Osteoblast (primary cell): ENCODE results near the gene KLRC3. TPM values are rescaled to one million over a fixed set of nuclear protein-coding genes. Genes with fewer than 3 reads are reported as not detected.
A peak's percentile ranks its signal among the peaks of the same experiment; 100 is the strongest.
"Not testable (repeated sequence)": the region's sequence is repeated elsewhere in the genome, so short reads cannot be mapped to it uniquely, and the experiment has no call there.

Experiments used
- DNase-seq: peaks from one replicate; pipeline ENCODE4 v3.0.0; 2011; ENCODE audit warnings: low spot score, mixed read lengths; ENCODE audit not compliant: insufficient read length; ENCODE audit errors: missing footprints
- H2AFZ ChIP-seq: 2 replicates; pipeline ENCODE4 v1.6.0; 2011; ENCODE audit warnings: mild to moderate bottlenecking, low read length
- H3K27ac ChIP-seq: 2 replicates; pipeline ENCODE4 v1.5.1; 2011; ENCODE audit warnings: mild to moderate bottlenecking, low read depth, low read length, moderate library complexity
- H3K27me3 ChIP-seq: 2 replicates; pipeline ENCODE4 v1.6.0; 2012; ENCODE audit warnings: mild to moderate bottlenecking, control low read depth, inconsistent platforms, low read length, moderate library complexity; ENCODE audit not compliant: insufficient read depth
- H3K36me3 ChIP-seq: 2 replicates; pipeline ENCODE4 v1.5.1; 2011; ENCODE audit warnings: mild to moderate bottlenecking, low read length, control low read depth, moderate library complexity; ENCODE audit not compliant: insufficient read depth
- H3K4me1 ChIP-seq: 2 replicates; pipeline ENCODE4 v1.5.1; 2011; ENCODE audit warnings: mild to moderate bottlenecking, low read length, control low read depth, moderate library complexity; ENCODE audit not compliant: insufficient read depth
- H3K4me2 ChIP-seq: 2 replicates; pipeline ENCODE4 v1.6.0; 2011; ENCODE audit warnings: mild to moderate bottlenecking, low read length; ENCODE audit not compliant: insufficient read depth
- H3K4me3 ChIP-seq: fragments of 200-600 bp; sonication (generic); 3 replicates; pipeline ENCODE4 v1.5.1; 2012; ENCODE audit warnings: mild to moderate bottlenecking, low read length, inconsistent platforms; ENCODE audit not compliant: insufficient read depth
- H3K79me2 ChIP-seq: 2 replicates; pipeline ENCODE4 v1.6.0; 2012; ENCODE audit warnings: mild to moderate bottlenecking, low read length, control low read depth, inconsistent platforms; ENCODE audit not compliant: insufficient read depth
- H3K9me3 ChIP-seq: 2 replicates; pipeline ENCODE4 v1.5.1; 2011; ENCODE audit warnings: low read depth, low read length, control low read depth
- H4K20me1 ChIP-seq: 2 replicates; pipeline ENCODE4 v1.6.0; 2012; ENCODE audit warnings: mild to moderate bottlenecking, low read length, control low read depth; ENCODE audit not compliant: insufficient read depth
- total RNA-seq: library from RNA; depleted of rRNA; stranded (reverse); fragments of >200 nt; gene quantifications from 2 replicates; pipeline ENCODE4 v1.2.3, GENCODE V29; 2012
- TF ChIP-seq, protein P1 (sequence below): IDR thresholded peaks from 2 replicates; pipeline ENCODE4 v1.5.1; 2011; ENCODE audit warnings: mild to moderate bottlenecking, low read depth, low read length, moderate library complexity; ENCODE audit errors: extremely low read depth

Gene KLRC3
- total RNA-seq, 1 donor: 0.72 TPM

DNA sequence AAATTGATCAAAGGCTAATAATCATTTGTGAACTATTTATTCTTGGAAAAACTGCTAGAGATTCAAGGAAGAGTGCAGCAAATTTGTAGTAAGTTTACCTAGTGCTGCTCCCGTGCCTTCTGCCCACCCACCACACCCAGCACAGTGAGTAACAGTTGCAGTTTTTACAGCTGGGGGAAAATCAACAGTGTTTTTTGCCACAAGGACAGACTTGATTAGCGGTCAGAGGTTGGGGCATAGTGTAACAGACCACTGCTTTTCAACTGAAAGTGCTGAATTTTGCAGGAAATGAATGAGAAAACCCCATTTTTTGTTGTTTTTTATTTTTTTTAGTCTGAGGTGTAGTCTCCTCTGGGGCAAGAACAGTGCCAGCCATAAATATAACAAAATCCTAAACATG is 23.1 kb downstream of the KLRC3 start:
- Histone ChIP-seq H3K4me2 (no peak overlapping the region), H3K4me3 (no peak overlapping the region), H4K20me1 (no peaks in the 10 kb centered on the region), H3K9me3 (no peaks in the 10 kb centered on the region), H3K79me2 (no peaks in the 10 kb centered on the region), H2AFZ (no peak overlapping the region), H3K36me3 (no peaks in the 10 kb centered on the region), H3K27me3 (no peaks in the 10 kb centered on the region), H3K27ac (no peak overlapping the region), H3K4me1 (peaks cover 7% of the 10 kb centered on the region)
- TF ChIP-seq, protein P1, sequence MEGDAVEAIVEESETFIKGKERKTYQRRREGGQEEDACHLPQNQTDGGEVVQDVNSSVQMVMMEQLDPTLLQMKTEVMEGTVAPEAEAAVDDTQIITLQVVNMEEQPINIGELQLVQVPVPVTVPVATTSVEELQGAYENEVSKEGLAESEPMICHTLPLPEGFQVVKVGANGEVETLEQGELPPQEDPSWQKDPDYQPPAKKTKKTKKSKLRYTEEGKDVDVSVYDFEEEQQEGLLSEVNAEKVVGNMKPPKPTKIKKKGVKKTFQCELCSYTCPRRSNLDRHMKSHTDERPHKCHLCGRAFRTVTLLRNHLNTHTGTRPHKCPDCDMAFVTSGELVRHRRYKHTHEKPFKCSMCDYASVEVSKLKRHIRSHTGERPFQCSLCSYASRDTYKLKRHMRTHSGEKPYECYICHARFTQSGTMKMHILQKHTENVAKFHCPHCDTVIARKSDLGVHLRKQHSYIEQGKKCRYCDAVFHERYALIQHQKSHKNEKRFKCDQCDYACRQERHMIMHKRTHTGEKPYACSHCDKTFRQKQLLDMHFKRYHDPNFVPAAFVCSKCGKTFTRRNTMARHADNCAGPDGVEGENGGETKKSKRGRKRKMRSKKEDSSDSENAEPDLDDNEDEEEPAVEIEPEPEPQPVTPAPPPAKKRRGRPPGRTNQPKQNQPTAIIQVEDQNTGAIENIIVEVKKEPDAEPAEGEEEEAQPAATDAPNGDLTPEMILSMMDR: no peak
- no peak for DNase-seq

DNA sequence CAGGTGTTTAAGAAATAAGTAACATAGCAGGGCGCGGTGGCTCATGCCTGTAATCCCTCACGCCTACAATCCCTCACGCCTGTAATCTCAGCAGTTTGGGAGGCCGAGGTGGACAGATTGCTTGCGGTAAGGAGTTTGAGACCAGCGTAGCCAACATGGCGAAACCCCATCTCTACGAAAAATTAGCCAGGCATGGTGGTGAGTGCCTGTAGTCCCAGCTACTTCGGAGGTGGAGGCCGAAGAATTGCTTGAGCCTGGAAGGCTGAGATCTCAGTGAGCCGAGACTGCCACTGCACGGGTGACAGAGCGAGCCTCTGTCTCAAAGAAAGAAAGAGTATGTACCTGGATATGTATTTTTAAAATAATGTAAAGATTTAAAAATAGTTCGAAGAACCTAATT is 24.2 kb downstream of the KLRC3 start:
- not testable (repeated sequence) for H3K27ac ChIP-seq, H3K79me2 ChIP-seq, DNase-seq

DNA sequence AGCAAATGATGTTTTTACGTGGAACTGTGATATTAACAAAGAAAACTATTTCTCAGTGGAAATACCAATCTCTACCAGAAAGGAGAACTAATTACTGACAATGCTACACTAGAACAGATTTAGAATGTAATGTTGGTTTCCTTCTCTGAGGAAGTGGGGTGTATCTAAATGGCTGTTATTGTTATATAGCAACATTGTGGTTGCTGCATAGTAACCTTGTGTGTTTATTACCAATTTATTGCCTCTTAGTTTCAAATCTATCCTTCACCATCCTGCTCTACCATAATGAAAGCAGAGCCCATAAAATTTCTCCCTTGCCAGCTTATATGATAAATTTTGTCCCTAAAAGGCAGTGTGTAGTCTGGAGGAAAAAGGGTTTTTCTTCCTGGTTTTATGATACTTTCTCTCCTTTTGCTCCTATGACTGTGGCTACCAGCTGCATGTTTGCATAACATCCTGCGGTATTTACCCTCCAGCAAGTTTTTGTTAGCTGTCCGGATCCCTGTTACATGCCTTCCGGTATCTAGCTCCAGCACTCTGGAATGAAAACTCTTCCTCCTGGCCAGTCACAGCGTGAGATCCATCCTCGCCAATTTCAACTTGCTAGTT is 24.9 kb downstream of the KLRC3 start:
- H3K36me3 ChIP-seq: no peaks in the 10 kb centered on the region
- H3K79me2 ChIP-seq: no peaks in the 10 kb centered on the region
- H4K20me1 ChIP-seq: no peaks in the 10 kb centered on the region
- no peaks in the 10 kb centered on the region for H3K9me3 ChIP-seq
- no peaks in the 10 kb centered on the region for H3K27me3 ChIP-seq
- peak; percentile 78 for DNase-seq
- TF ChIP-seq, protein P1: no peak
- peak overlapping the region; percentile 76 for H2AFZ ChIP-seq
- peak overlapping the region; percentile 70 for H3K4me2 ChIP-seq
- peak overlapping the region; percentile 66 for H3K27ac ChIP-seq
- H3K4me3 ChIP-seq: peak overlapping the region; percentile 33
- H3K4me1 ChIP-seq: peaks cover 13% of the 10 kb centered on the region

More for the DNA sequence above, 24.2 kb downstream of the KLRC3 start:
- peak overlapping the region; percentile 38 for H2AFZ ChIP-seq
- not testable (repeated sequence) for H3K36me3 ChIP-seq, H4K20me1 ChIP-seq, H3K4me3 ChIP-seq, H3K27me3 ChIP-seq, H3K9me3 ChIP-seq
- H3K4me2 ChIP-seq: peak overlapping the region; percentile 70
- H3K4me1 ChIP-seq: peaks cover 13% of the 10 kb centered on the region

DNA sequence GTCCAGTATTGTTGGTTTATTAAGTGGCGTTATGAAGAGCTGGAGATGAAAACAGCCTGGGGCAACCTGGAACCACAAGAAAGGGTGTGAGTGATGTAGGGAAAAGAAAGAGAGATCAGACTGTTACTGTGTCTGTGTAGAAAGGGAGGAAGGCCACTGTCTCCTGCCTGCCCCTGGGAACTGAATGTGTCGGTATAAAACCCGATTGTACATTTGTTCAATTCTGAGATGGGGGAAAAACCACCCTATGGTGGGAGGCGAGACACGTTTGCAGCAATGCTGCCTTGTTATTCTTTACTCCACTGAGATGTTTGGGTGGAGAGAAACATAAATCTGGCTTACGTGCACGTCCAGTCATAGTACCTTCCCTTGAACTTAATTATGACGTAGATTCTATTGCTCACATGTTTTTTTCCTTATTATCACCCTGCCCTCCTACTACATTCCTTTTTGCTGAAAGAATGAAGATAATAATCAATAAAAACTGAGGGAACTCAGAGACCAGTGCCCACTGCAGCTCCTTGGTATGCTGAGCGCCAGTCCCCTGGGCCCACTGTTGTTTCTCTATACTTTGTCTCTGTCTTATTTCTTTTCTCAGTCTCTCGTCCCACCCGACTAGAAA is 25.8 kb downstream of the KLRC3 start:
- H3K4me1 ChIP-seq: peaks cover 13% of the 10 kb centered on the region
- not testable (repeated sequence) for H3K9me3 ChIP-seq, H4K20me1 ChIP-seq, H3K27me3 ChIP-seq, H3K4me3 ChIP-seq, DNase-seq, H3K4me2 ChIP-seq, H2AFZ ChIP-seq, H3K79me2 ChIP-seq, H3K36me3 ChIP-seq
- H3K27ac ChIP-seq: peak overlapping the region; percentile 66

DNA sequence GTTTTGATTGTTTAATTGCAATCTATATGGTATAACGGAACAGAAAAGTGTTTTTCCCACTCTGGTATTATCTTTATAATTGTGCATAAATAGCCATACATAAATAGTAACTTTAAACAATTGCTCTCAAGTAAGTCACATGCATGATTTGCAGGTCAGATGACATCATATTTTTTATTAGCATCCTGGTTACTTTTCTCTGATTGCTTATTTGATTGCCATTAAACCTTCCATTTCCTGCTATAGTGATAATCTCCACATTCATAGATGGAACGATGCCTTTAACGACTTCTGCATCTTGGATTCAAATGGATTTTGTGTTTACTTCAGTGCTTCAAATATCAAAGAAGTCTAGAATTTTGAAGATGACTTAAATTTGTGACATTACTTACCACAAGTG is 27.1 kb downstream of the KLRC3 start:
- Histone ChIP-seq H3K36me3 (no peaks in the 10 kb centered on the region), H4K20me1 (no peaks in the 10 kb centered on the region), H3K9me3 (no peaks in the 10 kb centered on the region), H3K4me3 (no peak overlapping the region), H3K27ac (no peak overlapping the region), H3K4me2 (no peak overlapping the region), H2AFZ (no peak overlapping the region), H3K27me3 (no peaks in the 10 kb centered on the region), H3K79me2 (no peaks in the 10 kb centered on the region), H3K4me1 (peaks cover 13% of the 10 kb centered on the region)
- TF ChIP-seq, protein P1: no peak
- DNase-seq: no peak
